K562 (cell line): Measurements from ENCODE around the gene MGRN1. TPM values are rescaled to one million over a fixed set of nuclear protein-coding genes. Genes with fewer than 3 reads are reported as not detected.

Source experiments
- ATAC-seq: fragments of 200-7000 bp; cut with Tn5 transposase; 3 replicates; pipeline ENCODE4 v1.9.1; 2020; ENCODE audit warnings: moderate library complexity
- BruUV-seq: library from RNA; stranded (reverse); fragments of 400-500 nt; replicated peaks from 2 replicates; lab custom pipeline; 2021; lab: Mats Ljungman, UMichigan
- CTCF ChIA-PET: fragments of 300-600 bp; formaldehyde crosslinking; extraction: SDS; loops from one replicate; lab custom pipeline; 2021; ENCODE audit warnings: low intra/inter-chr PET ratio; lab: Yijun Ruan, JAX
- POLR2A ChIA-PET: fragments of 300-600, 350-650 bp; sonication (Branson Sonifier 250); formaldehyde crosslinking; extraction: SDS; loops from one replicate; lab custom pipeline; 2021; ENCODE audit warnings: antibody characterized with exemption, inconsistent platforms; lab: Yijun Ruan, JAX
- DNase-seq, 4 experiments: peaks; one replicate each; pipeline versions ENCODE4 v3.0.0 to v3.0.0-alpha.2; 2011 to 2018; ENCODE audit warnings: low spot score in 3 of 4, mixed read lengths in 3 of 4; ENCODE audit errors: extremely low read depth in 1 of 4
- FAIRE-seq: peaks from 2 replicates; lab custom pipeline; 2011; peaks lifted over from hg19 to GRCh38; lab: Jason Lieb, UNC
- H2AFZ ChIP-seq: 2 replicates; pipeline ENCODE4 v1.6.0; 2011; ENCODE audit warnings: low read depth, low read length, control low read depth, inconsistent platforms
- H3K27ac ChIP-seq: fragments of 200-600 bp; 3 replicates; pipeline ENCODE4 v1.8.0; 2011; ENCODE audit warnings: low read depth, mild to moderate bottlenecking, control low read depth, inconsistent platforms, low read length, moderate library complexity, mixed read lengths; ENCODE audit errors: extremely low read depth
- H3K27me3 ChIP-seq, 2 experiments: fragments of 300-600 bp in 1 of 2; 2 replicates in 1 of 2; 3 replicates in 1 of 2; pipeline versions ENCODE4 v1.6.0 to v1.8.0; 2011; ENCODE audit warnings: inconsistent platforms in 2 of 2, low read length in 2 of 2, mild to moderate bottlenecking in 1 of 2, mixed read lengths in 1 of 2, moderate library complexity in 1 of 2; ENCODE audit not compliant: control insufficient read depth in 2 of 2, insufficient read depth in 2 of 2
- H3K36me3 ChIP-seq: fragments of 300-600 bp; 3 replicates; pipeline ENCODE4 v1.8.0; 2011; ENCODE audit warnings: mild to moderate bottlenecking, low read length, inconsistent platforms; ENCODE audit not compliant: control insufficient read depth, insufficient read depth
- H3K4me1 ChIP-seq, 2 experiments: fragments of 200-600 bp in 1 of 2; replicated peaks in 1 of 2; 2 replicates in 1 of 2; 3 replicates in 1 of 2; pipeline versions ENCODE4 v1.5.1 to v1.8.0; 2011; ENCODE audit warnings: inconsistent platforms in 2 of 2, low read length in 2 of 2, mild to moderate bottlenecking in 1 of 2, mixed read lengths in 1 of 2, moderate library complexity in 1 of 2; ENCODE audit not compliant: control insufficient read depth in 2 of 2, insufficient read depth in 2 of 2
- H3K4me2 ChIP-seq: 2 replicates; pipeline ENCODE4 v1.6.1; 2011; ENCODE audit warnings: low read length, control low read depth, inconsistent platforms, mixed read lengths; ENCODE audit not compliant: insufficient read depth
- H3K4me3 ChIP-seq: fragments of 200-600 bp; sonication (generic), shearing (Covaris generic); 2 replicates; pipeline ENCODE4 v1.5.1; 2016; ENCODE audit warnings: control low read depth, inconsistent platforms
- H3K79me2 ChIP-seq: fragments of 200-600 bp; 3 replicates; pipeline ENCODE4 v1.8.0; 2011; ENCODE audit warnings: low read length, inconsistent platforms; ENCODE audit not compliant: control insufficient read depth, insufficient read depth
- H3K9ac ChIP-seq, 2 experiments: 2 replicates each; pipeline versions ENCODE4 v1.6.0 to v1.6.1; 2011; ENCODE audit warnings: low read depth in 2 of 2, low read length in 2 of 2, control low read depth in 1 of 2, inconsistent platforms in 1 of 2, mild to moderate bottlenecking in 1 of 2, mixed read lengths in 1 of 2; ENCODE audit not compliant: insufficient read depth in 1 of 2
- H3K9me1 ChIP-seq: one replicate; pipeline ENCODE4 v1.6.0; 2011; ENCODE audit warnings: inconsistent platforms, mild to moderate bottlenecking, low read length, moderate library complexity; ENCODE audit not compliant: control insufficient read depth, insufficient read depth
- H3K9me3 ChIP-seq: replicated peaks from 2 replicates; pipeline ENCODE4 v1.5.1; 2011; ENCODE audit warnings: low read depth, low read length, inconsistent platforms; ENCODE audit not compliant: control insufficient read depth, insufficient read depth
- H4K20me1 ChIP-seq: replicated peaks from 2 replicates; pipeline ENCODE4 v1.6.1; 2011; ENCODE audit warnings: low read length, inconsistent platforms, mixed read lengths; ENCODE audit not compliant: control insufficient read depth, insufficient read depth
- GABPB1 ChIP-seq: sonication (generic); formaldehyde crosslinking; IDR thresholded peaks from 2 replicates; pipeline ENCODE4 v1.8.0; 2022; ENCODE audit warnings: mild to moderate bottlenecking, missing genetic modification reagents
- MCM2 ChIP-seq: fragments of 450-650 bp; IDR thresholded peaks from 2 replicates; pipeline ENCODE4 v1.6.1; 2017; ENCODE audit warnings: low read depth, mild to moderate bottlenecking
- MEIS2 ChIP-seq: fragments of 450-650 bp; IDR thresholded peaks from 2 replicates; pipeline ENCODE4 v1.6.1; 2014; ENCODE audit warnings: mild to moderate bottlenecking; ENCODE audit not compliant: partially characterized antibody
- MIER1 ChIP-seq: fragments of 450-650 bp; IDR thresholded peaks from 2 replicates; pipeline ENCODE4 v1.6.1; 2016; ENCODE audit warnings: antibody characterized with exemption, mild to moderate bottlenecking, low read depth
- NR2F6 ChIP-seq: fragments of 450-650 bp; formaldehyde crosslinking; IDR thresholded peaks from 2 replicates; pipeline ENCODE4 v1.4.0; 2020; ENCODE audit warnings: mild to moderate bottlenecking
- RFX1 ChIP-seq: fragments of 450-650 bp; IDR thresholded peaks from 2 replicates; pipeline ENCODE4 v1.6.1; 2016; ENCODE audit warnings: mild to moderate bottlenecking, moderate library complexity
- SMARCA5 ChIP-seq: fragments of 450-650 bp; IDR thresholded peaks from 2 replicates; pipeline ENCODE4 v1.6.1; 2016
- STAT5A ChIP-seq: IDR thresholded peaks from 2 replicates; pipeline ENCODE4 v1.6.1; 2012; ENCODE audit warnings: low read length, inconsistent platforms, borderline replicate concordance
- ZFP30 ChIP-seq: fragments of 250-450 bp; sonication (Bioruptor Pico); IDR thresholded peaks from 2 replicates; pipeline ENCODE4 v1.8.0; 2022; ENCODE audit warnings: moderate library complexity, mild to moderate bottlenecking, inconsistent platforms, borderline replicate concordance
- ZKSCAN8 ChIP-seq: fragments of 200-800 bp; sonication (Bioruptor generic); IDR thresholded peaks from 2 replicates; pipeline ENCODE4 v1.6.1; 2016; ENCODE audit warnings: missing genetic modification characterization, missing compliant biosample characterization
- WGBS: fragments of 100-300 bp; shearing (Covaris generic); methylation state at CpG from one replicate; pipeline ENCODE4 v1.1.6; 2016; ENCODE audit warnings: low coverage, mixed read lengths; ENCODE audit not compliant: insufficient coverage; ENCODE audit errors: missing lambda C conversion rate; 5-methylcytosine and 5-hydroxymethylcytosine counted together
- in situ Hi-C: fragments of 300-500 bp; cut with MboI; formaldehyde crosslinking; loops from 4 replicates; pipeline ENCODE4 v1.15.0; 2018; ENCODE audit warnings: inconsistent platforms, mixed read lengths
- intact Hi-C: fragments of 100-400 bp; cut with micrococcal nuclease; formaldehyde crosslinking; loops from 2 replicates; pipeline ENCODE4 v1.14.2; 2022
- polyA plus RNA-seq, 8 experiments: library from polyadenylated mRNA; depleted of rRNA in 4 of 8; stranded (reverse) in 5 of 8; unstranded in 3 of 8; fragments of >200 nt; fragmentation: Nextera tagmentation in 2 of 8; fragmentation: Illumina TruSeq in 1 of 8; extraction: Ambion mirVana in 2 of 8; extraction: Trizol in 1 of 8; gene quantifications; 2 replicates each; pipeline versions ENCODE4 v1.2.1 to v1.2.3, GENCODE V29; 2011 to 2014; ENCODE audit warnings: inconsistent platforms in 1 of 8, missing spikeins in 1 of 8
- total RNA-seq, 7 experiments: library from RNA; depleted of rRNA in 6 of 7; stranded (reverse); fragments of >200 nt in 6 of 7; fragmentation: Illumina TruSeq in 2 of 7; extraction: Trizol in 2 of 7; gene quantifications; 2 replicates each; pipeline versions ENCODE4 v1.2.1 to v1.2.3, GENCODE V29; 2011 to 2021; ENCODE audit warnings: low replicate concordance in 1 of 7
- TF ChIP-seq, protein P1 (sequence below): fragments of 250-450 bp; sonication (Bioruptor Pico); IDR thresholded peaks from 2 replicates; pipeline ENCODE4 v1.8.0; 2022; ENCODE audit warnings: inconsistent platforms, mild to moderate bottlenecking, moderate library complexity, borderline replicate concordance
- TF ChIP-seq, protein P2 (sequence below): fragments of 450-650 bp; IDR thresholded peaks from 2 replicates; pipeline ENCODE4 v1.6.1; 2017; ENCODE audit warnings: antibody characterized with exemption, mild to moderate bottlenecking
- TF ChIP-seq, protein P3 (sequence below): fragments of 150-350 bp; IDR thresholded peaks from 2 replicates; pipeline ENCODE4 v1.6.1; 2014; ENCODE audit warnings: low read depth, mild to moderate bottlenecking, low read length, borderline replicate concordance
- TF ChIP-seq, protein P4 (sequence below): fragments of 200-800 bp; sonication (Bioruptor generic); IDR thresholded peaks from 2 replicates; pipeline ENCODE4 v1.6.1; 2017; ENCODE audit warnings: missing genetic modification characterization, missing compliant biosample characterization

The MGRN1 gene
- total and polyA plus RNA-seq, 9 of the 15 experiments (the other 6 are each of a cell fraction or from before 2014, with no cell fraction given), result 0.15 to 37.9 (median 6.0) TPM

DNA sequence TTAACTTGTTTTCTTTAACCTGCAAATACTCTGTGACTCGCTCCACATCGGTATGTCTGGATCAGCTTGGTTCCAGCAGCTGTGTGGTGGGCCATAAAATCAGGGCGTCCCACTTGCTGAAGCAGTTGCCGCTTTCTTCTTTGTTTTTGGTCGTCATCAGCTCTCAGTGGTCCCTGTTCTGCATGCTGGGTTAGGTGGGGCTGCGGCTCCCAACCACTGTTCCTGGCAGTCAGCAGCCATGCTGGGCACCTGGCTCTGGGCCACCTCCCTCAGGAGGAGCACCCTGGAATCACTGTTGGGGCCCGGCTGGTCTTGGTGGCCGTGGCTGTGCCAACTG is 23.0 kb downstream of the MGRN1 start:
- Histone ChIP-seq H3K36me3 (peaks cover 30% of the 10 kb centered on the region; the same call in 1 of the 3 replicates), H3K4me2 (no peak overlapping the region), H2AFZ (no peak overlapping the region), H3K27me3 (no peaks in the 10 kb centered on the region), H3K9me1 (no peaks in the 10 kb centered on the region), H3K4me3 (no peak overlapping the region), H3K79me2 (peaks cover 38% of the 10 kb centered on the region), H3K9me3 (no peaks in the 10 kb centered on the region), H3K27ac (no peak overlapping the region), H3K9ac (no peak overlapping the region), H4K20me1 (no peaks in the 10 kb centered on the region), H3K4me1 (peaks cover 0 to 15% of the 10 kb centered on the region in 2 experiments; a peak in 3 of 5 replicates)
- DNase-seq (no peak), ATAC-seq (no peak), FAIRE-seq (no peak)
- no TSS peak for BruUV-seq
- intact Hi-C loops (no loop called here), in situ Hi-C loops (no loop called here)
- CTCF ChIA-PET, result no interaction called here
- POLR2A ChIA-PET, result no interaction called here
- 98% methylated on average over 7 of the region's 8 CpGs for WGBS
- TF ChIP-seq MCM2 (no peak), ZKSCAN8 (CRISPR knock-in tag) (no peak), NR2F6 (CRISPR knock-in tag) (no peak), RFX1 (no peak), GABPB1 (CRISPR knock-in tag) (no peak), MIER1 (no peak), MEIS2 (no peak), ZFP30 (CRISPR knock-in tag) (no peak), STAT5A (no peak), SMARCA5 (no peak)
- TF ChIP-seq, protein P1, sequence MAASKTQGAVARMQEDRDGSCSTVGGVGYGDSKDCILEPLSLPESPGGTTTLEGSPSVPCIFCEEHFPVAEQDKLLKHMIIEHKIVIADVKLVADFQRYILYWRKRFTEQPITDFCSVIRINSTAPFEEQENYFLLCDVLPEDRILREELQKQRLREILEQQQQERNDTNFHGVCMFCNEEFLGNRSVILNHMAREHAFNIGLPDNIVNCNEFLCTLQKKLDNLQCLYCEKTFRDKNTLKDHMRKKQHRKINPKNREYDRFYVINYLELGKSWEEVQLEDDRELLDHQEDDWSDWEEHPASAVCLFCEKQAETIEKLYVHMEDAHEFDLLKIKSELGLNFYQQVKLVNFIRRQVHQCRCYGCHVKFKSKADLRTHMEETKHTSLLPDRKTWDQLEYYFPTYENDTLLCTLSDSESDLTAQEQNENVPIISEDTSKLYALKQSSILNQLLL (CRISPR knock-in tag), result no peak
- TF ChIP-seq, protein P2, sequence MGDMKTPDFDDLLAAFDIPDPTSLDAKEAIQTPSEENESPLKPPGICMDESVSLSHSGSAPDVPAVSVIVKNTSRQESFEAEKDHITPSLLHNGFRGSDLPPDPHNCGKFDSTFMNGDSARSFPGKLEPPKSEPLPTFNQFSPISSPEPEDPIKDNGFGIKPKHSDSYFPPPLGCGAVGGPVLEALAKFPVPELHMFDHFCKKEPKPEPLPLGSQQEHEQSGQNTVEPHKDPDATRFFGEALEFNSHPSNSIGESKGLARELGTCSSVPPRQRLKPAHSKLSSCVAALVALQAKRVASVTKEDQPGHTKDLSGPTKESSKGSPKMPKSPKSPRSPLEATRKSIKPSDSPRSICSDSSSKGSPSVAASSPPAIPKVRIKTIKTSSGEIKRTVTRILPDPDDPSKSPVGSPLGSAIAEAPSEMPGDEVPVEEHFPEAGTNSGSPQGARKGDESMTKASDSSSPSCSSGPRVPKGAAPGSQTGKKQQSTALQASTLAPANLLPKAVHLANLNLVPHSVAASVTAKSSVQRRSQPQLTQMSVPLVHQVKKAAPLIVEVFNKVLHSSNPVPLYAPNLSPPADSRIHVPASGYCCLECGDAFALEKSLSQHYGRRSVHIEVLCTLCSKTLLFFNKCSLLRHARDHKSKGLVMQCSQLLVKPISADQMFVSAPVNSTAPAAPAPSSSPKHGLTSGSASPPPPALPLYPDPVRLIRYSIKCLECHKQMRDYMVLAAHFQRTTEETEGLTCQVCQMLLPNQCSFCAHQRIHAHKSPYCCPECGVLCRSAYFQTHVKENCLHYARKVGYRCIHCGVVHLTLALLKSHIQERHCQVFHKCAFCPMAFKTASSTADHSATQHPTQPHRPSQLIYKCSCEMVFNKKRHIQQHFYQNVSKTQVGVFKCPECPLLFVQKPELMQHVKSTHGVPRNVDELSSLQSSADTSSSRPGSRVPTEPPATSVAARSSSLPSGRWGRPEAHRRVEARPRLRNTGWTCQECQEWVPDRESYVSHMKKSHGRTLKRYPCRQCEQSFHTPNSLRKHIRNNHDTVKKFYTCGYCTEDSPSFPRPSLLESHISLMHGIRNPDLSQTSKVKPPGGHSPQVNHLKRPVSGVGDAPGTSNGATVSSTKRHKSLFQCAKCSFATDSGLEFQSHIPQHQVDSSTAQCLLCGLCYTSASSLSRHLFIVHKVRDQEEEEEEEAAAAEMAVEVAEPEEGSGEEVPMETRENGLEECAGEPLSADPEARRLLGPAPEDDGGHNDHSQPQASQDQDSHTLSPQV, result no peak
- TF ChIP-seq, protein P3, sequence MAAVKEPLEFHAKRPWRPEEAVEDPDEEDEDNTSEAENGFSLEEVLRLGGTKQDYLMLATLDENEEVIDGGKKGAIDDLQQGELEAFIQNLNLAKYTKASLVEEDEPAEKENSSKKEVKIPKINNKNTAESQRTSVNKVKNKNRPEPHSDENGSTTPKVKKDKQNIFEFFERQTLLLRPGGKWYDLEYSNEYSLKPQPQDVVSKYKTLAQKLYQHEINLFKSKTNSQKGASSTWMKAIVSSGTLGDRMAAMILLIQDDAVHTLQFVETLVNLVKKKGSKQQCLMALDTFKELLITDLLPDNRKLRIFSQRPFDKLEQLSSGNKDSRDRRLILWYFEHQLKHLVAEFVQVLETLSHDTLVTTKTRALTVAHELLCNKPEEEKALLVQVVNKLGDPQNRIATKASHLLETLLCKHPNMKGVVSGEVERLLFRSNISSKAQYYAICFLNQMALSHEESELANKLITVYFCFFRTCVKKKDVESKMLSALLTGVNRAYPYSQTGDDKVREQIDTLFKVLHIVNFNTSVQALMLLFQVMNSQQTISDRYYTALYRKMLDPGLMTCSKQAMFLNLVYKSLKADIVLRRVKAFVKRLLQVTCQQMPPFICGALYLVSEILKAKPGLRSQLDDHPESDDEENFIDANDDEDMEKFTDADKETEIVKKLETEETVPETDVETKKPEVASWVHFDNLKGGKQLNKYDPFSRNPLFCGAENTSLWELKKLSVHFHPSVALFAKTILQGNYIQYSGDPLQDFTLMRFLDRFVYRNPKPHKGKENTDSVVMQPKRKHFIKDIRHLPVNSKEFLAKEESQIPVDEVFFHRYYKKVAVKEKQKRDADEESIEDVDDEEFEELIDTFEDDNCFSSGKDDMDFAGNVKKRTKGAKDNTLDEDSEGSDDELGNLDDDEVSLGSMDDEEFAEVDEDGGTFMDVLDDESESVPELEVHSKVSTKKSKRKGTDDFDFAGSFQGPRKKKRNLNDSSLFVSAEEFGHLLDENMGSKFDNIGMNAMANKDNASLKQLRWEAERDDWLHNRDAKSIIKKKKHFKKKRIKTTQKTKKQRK, result no peak
- TF ChIP-seq, protein P4, sequence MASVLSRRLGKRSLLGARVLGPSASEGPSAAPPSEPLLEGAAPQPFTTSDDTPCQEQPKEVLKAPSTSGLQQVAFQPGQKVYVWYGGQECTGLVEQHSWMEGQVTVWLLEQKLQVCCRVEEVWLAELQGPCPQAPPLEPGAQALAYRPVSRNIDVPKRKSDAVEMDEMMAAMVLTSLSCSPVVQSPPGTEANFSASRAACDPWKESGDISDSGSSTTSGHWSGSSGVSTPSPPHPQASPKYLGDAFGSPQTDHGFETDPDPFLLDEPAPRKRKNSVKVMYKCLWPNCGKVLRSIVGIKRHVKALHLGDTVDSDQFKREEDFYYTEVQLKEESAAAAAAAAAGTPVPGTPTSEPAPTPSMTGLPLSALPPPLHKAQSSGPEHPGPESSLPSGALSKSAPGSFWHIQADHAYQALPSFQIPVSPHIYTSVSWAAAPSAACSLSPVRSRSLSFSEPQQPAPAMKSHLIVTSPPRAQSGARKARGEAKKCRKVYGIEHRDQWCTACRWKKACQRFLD (CRISPR knock-in tag), result no peak
